Left hindlimb (tissue), 1 donor: ENCODE data around the gene GRXCR2.

ENCODE experiments used
- DNase-seq: peaks from one replicate; pipeline ENCODE4 v3.0.0-alpha.2; 2018

GRXCR2 gene

GRCh38 chr5:145834917-145835847, 37.6 kb downstream of the GRXCR2 start, which contains the start of gene PRELID2:
Gene PRELID2, minus strand, starts transcription at chr5:145835342. Its CDS starts 91 bp downstream, at chr5:145835251.
- peak; percentile 91 for DNase-seq

GRCh38 chr5:145834554-145834916, 38.3 kb downstream of the GRXCR2 start:
- no peak for DNase-seq

GRCh38 chr5:145833631-145834200, 39.1 kb downstream of the GRXCR2 start:
- no peak for DNase-seq

GRCh38 chr5:145830594-145830993, 42.2 kb downstream of the GRXCR2 start:
- no peak for DNase-seq

- DNase-seq, result no peak
Observed at GRCh38 chr5:145829708-145830361, 43.0 kb downstream of the GRXCR2 start.

GRCh38 chr5:145826895-145827674, 45.7 kb downstream of the GRXCR2 start:
- no peak for DNase-seq

- no peak for DNase-seq
Observed at GRCh38 chr5:145825751-145826180, 47.0 kb downstream of the GRXCR2 start.

- DNase-seq, result no peak
Observed at GRCh38 chr5:145824040-145824439, 48.8 kb downstream of the GRXCR2 start.

GRCh38 chr5:145818604-145819003, 54.2 kb downstream of the GRXCR2 start:
- DNase-seq, result no peak

- no peak for DNase-seq
Observed at GRCh38 chr5:145812877-145813276, 59.9 kb downstream of the GRXCR2 start.

GRCh38 chr5:145811834-145812625, 60.8 kb downstream of the GRXCR2 start:
- no peak for DNase-seq
